Measurements from ENCODE around the gene TEX12.

GRCh38 chr11:112161012-112161411, 6.2 kb upstream of the TEX12 start:
- no peak for TF ChIP-seq RNF2 (IDR thresholded peaks at IDR 0.05)
- TF ChIP-seq ZBTB7A (IDR thresholded peaks at IDR 0.05; ENCODE audit: borderline replicate concordance, control insufficient read depth, low read depth, low read length): no peak
- no peak for TF ChIP-seq CTCF (IDR thresholded peaks at IDR 0.05 in 2 of 3, conservative IDR thresholded peaks at IDR 0.05 in 1 of 3; ENCODE audit: insufficient read depth in 2 of 3, low read depth in 1 of 3, low read length in 3 of 3)
- no peak for TF ChIP-seq NFIC (IDR thresholded peaks at IDR 0.05)
- TF ChIP-seq CREBBP (IDR thresholded peaks at IDR 0.05; ENCODE audit: low read depth, low read length): no peak

Data from K562 (cell line).